ENCODE results near the gene CFAP251.
"Not testable (repeated sequence)": the region's sequence is repeated elsewhere in the genome, so short reads cannot be mapped to it uniquely, and the experiment has no call there.

CFAP251 gene

GRCh38 chr12:122030424-122031035 is 112.1 kb downstream of the CFAP251 start:
- DNase-seq: no peak

- DNase-seq: no peak
These were observed 113.2 kb downstream of the CFAP251 start for GRCh38 chr12:122031342-122032216.

- DNase-seq: no peak
These were observed 114.2 kb downstream of the CFAP251 start for GRCh38 chr12:122032580-122032979.

GRCh38 chr12:122035292-122035691 is 116.9 kb downstream of the CFAP251 start:
- DNase-seq: no peak

- no peak for DNase-seq
These were observed 117.8 kb downstream of the CFAP251 start for GRCh38 chr12:122036153-122036552.

GRCh38 chr12:122040579-122041386 is 122.4 kb downstream of the CFAP251 start:
- no peak for DNase-seq

- not testable (repeated sequence) for DNase-seq
These were observed 123.1 kb downstream of the CFAP251 start for GRCh38 chr12:122041458-122041857.

GRCh38 chr12:122042910-122043309 is 124.5 kb downstream of the CFAP251 start:
- DNase-seq: no peak

- DNase-seq: no peak
These were observed 125.1 kb downstream of the CFAP251 start for GRCh38 chr12:122043476-122043875.

- no peak for DNase-seq
These were observed 126.9 kb downstream of the CFAP251 start for GRCh38 chr12:122045262-122045661.

GRCh38 chr12:122046145-122046544 is 127.8 kb downstream of the CFAP251 start:
- no peak for DNase-seq

GRCh38 chr12:122048151-122048550 is 129.8 kb downstream of the CFAP251 start:
- DNase-seq: no peak

GRCh38 chr12:122049827-122050226 is 131.4 kb downstream of the CFAP251 start:
- no peak for DNase-seq

- DNase-seq: no peak
These were observed 132.3 kb downstream of the CFAP251 start for GRCh38 chr12:122050706-122051105.

GRCh38 chr12:122051231-122051876 is 133.0 kb downstream of the CFAP251 start:
- DNase-seq: peak; percentile 46

- no peak for DNase-seq
These were observed 133.9 kb downstream of the CFAP251 start for GRCh38 chr12:122052285-122052684.
